Astrocyte of the hippocampus (primary cell): ENCODE results near the gene EEF1AKMT3.

Experiments
- DNase-seq: peaks from one replicate; pipeline ENCODE4 v3.0.0; 2011; ENCODE audit warnings: low read depth, low spot score

Gene EEF1AKMT3

GRCh38 chr12:57772429-57773322 is at the start of gene EEF1AKMT3:
TSS of gene EEF1AKMT3 (plus strand) at chr12:57772614. CDS start at chr12:57772725, 111 bp downstream.
- peak; percentile 70 for DNase-seq

GRCh38 chr12:57722716-57723629 is 49.4 kb upstream of the EEF1AKMT3 start:
- DNase-seq = no peak

- DNase-seq = no peak
Measured at GRCh38 chr12:57723630-57723962, 48.8 kb upstream of the EEF1AKMT3 start.

GRCh38 chr12:57724003-57724935 is 48.1 kb upstream of the EEF1AKMT3 start:
- no peak for DNase-seq

GRCh38 chr12:57724936-57725740 is 47.3 kb upstream of the EEF1AKMT3 start:
- DNase-seq = no peak

GRCh38 chr12:57725851-57726150 is 46.6 kb upstream of the EEF1AKMT3 start:
- DNase-seq = no peak

- DNase-seq = peak; percentile 88
Measured at GRCh38 chr12:57726151-57726883, 46.1 kb upstream of the EEF1AKMT3 start.

- DNase-seq = peak; percentile 55
Measured at GRCh38 chr12:57726884-57727757, 45.3 kb upstream of the EEF1AKMT3 start.

- DNase-seq = peak; percentile 28
Measured at GRCh38 chr12:57727758-57728395, 44.5 kb upstream of the EEF1AKMT3 start.

- no peak for DNase-seq
Measured at GRCh38 chr12:57729321-57729844, 43.0 kb upstream of the EEF1AKMT3 start.

GRCh38 chr12:57730336-57731067 is 41.9 kb upstream of the EEF1AKMT3 start:
- DNase-seq = no peak

- no peak for DNase-seq
Measured at GRCh38 chr12:57731411-57732080, 40.9 kb upstream of the EEF1AKMT3 start.

- no peak for DNase-seq
Measured at GRCh38 chr12:57732270-57732669, 40.1 kb upstream of the EEF1AKMT3 start.

- no peak for DNase-seq
Measured at GRCh38 chr12:57732726-57733593, 39.5 kb upstream of the EEF1AKMT3 start.

- no peak for DNase-seq
Measured at GRCh38 chr12:57733928-57734327, 38.5 kb upstream of the EEF1AKMT3 start.

GRCh38 chr12:57734591-57734990 is 37.8 kb upstream of the EEF1AKMT3 start:
- DNase-seq = no peak
